HG03135 (cell line): ENCODE measurements around the gene CHL1.
A peak's percentile ranks its signal among the peaks of the same experiment; 100 is the strongest.

Source experiments
- ATAC-seq: cut with Tn5 transposase; IDR thresholded peaks from one replicate; pipeline ENCODE4 v1.9.1; 2021; ENCODE audit warnings: mild to moderate bottlenecking, moderate library complexity; ENCODE audit not compliant: unreplicated experiment

The CHL1 gene

DNA sequence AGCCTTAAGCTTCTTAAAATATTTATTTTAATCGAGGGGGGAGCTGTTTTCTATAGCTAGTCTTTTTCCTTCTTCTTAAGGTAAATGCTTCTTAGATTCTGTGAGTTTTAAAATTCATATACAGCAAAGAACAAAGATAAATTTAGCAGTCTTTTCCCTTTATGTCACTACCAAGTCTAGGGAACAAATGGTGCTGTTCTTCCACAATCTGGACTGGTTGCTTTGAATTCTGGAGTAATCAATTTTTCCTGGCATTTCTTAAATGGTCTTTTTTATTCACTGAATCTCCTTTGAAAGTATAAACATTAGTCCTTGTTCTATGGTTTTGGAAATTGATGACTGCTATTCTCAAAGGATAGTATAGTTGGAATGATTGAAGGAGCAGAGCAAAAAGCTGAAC lies 82.8 kb downstream of the CHL1 start:
- ATAC-seq, result no peak

- ATAC-seq, result no peak
Measured at GRCh38 chr3:280681-281080, 84.1 kb downstream of the CHL1 start.

- ATAC-seq, result no peak
Measured at GRCh38 chr3:284322-284721, 87.8 kb downstream of the CHL1 start.

- no peak for ATAC-seq
Measured at GRCh38 chr3:288417-288816, 91.9 kb downstream of the CHL1 start.

- ATAC-seq, result no peak
Measured at GRCh38 chr3:291028-291427, 94.5 kb downstream of the CHL1 start.

- ATAC-seq, result no peak
Measured at GRCh38 chr3:291646-292436, 95.3 kb downstream of the CHL1 start.

DNA sequence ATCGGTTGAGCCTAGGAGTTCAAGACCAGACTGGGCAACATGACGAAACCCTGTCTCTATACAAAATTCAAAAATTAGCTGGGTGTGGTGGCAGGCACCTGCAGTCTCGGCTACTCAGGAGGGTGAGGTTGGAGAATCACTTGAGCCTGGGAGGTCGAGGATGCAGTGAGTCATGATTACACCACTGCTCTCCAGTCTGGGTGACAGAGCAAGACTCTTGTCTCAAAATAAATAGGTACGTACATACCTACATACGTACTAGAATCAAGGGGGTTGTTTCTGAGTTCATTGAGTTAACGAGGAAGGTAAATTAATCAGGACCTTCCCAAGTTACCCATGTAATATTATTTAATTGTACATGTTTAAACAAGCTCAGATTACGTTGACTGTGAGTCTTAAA lies 97.5 kb downstream of the CHL1 start:
- no peak for ATAC-seq

GRCh38 chr3:294581-294980 lies 98.0 kb downstream of the CHL1 start:
- ATAC-seq, result no peak

GRCh38 chr3:295166-295565 lies 98.6 kb downstream of the CHL1 start:
- no peak for ATAC-seq

DNA sequence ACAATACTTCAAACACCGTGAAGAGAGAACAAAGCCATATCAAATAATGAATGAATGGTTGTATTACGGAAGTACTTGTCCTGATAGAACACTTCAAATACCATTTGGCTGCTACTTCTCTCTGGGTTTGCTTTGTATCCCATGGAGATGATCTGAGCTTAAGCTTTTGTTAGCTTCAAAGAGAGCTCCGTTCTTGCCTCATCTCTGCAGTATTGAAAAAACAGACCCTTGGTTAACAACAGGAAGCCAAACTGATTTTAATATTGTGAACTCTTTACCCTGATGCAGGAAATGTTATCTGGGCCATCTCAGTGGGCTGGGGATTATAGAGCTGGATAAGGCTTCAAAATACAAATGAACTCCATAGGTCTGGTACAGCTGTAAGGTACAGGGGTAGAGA lies 101.0 kb downstream of the CHL1 start:
- no peak for ATAC-seq

GRCh38 chr3:299590-300301 lies 103.2 kb downstream of the CHL1 start:
- peak; percentile 79 for ATAC-seq

- ATAC-seq, result no peak
Measured at GRCh38 chr3:307182-307581, 110.6 kb downstream of the CHL1 start.

- no peak for ATAC-seq
Measured at GRCh38 chr3:308597-309321, 112.2 kb downstream of the CHL1 start.

- ATAC-seq, result no peak
Measured at GRCh38 chr3:312160-312733, 115.7 kb downstream of the CHL1 start.

GRCh38 chr3:312911-313310 lies 116.3 kb downstream of the CHL1 start:
- no peak for ATAC-seq

DNA sequence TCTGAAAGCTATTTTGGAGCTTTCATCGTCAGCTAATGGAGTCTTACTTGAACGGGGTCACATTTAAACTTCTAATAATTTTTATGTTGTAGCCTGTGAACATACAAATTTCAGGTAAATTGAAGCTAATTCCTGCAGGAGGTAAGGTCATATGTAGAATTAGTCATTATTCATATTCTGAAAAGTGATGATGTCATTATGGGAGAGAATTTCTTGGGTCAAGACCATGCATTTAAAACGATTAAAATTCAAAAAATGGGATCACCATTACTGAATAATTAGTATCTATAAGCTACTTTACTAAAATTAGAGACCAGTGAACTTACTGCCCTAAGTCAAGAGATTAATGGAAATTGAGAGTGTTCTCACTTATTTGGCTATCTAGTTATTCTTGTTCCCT lies 120.4 kb downstream of the CHL1 start:
- ATAC-seq, result no peak

GRCh38 chr3:318903-319302 lies 122.3 kb downstream of the CHL1 start:
- ATAC-seq, result no peak

GRCh38 chr3:324423-324822 lies 127.9 kb downstream of the CHL1 start:
- ATAC-seq, result no peak

- no peak for ATAC-seq
Measured at GRCh38 chr3:325495-325894, 128.9 kb downstream of the CHL1 start.

GRCh38 chr3:330494-331115 lies 134.0 kb downstream of the CHL1 start:
- ATAC-seq, result no peak

DNA sequence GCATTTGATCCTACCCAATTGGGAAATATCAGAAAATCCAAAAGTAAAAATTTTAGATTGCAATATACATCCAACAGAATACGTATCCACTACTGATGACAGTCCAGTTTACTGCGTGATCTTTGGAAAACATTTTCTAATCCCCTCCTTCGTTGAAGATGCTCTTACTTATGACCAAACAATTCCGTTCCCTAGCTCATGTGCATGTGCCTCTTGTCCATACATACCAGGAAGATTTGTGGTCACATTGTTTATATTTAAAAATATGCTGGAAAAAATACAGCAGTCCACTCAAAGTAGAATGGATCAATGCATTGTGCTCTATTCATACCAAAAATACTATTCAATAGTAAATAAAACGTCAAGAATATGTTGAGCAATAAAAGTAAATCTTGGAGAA lies 135.3 kb downstream of the CHL1 start:
- ATAC-seq, result no peak
